ENCODE results near the gene INHA.
A peak's percentile ranks its signal among the peaks of the same experiment; 100 is the strongest.

Gene INHA

DNA sequence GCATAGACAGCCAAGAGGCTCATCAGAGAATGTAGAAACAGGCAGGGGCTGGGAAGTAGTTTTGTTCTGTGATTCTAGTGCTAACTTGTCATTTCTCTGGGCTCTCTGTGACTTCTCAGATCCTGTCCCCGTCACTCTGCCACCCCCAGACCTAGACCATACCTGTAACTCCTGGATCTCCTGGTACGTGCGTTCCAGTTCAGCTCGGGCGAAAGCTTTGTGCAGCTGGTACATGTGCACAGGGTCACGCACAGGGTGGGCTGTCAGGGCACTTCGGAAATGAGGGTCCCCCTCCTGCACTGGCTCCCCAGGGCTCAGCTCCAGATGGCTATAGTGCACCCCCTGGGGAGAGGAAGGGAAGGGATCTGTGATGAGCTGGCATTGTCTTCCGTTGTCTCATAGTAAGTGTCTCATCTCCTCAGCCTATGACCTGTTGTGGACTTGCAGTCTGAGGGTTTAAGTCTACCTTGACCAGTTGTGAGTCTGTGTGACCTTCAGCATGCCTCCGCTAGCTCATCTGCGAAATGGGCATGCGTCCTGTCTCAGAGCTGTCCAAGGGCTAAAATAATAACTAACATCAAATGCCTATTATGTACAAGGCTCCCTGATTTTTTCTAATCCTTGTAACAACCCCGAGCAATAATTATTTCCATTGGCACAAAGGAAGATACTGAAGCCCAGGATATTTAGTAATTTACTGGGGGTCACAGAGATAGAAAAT lies 31.2 kb upstream of the INHA start:
- no peak for DNase-seq (ENCODE audit: low spot score)

- DNase-seq (ENCODE audit: low spot score), result peak; percentile 85
These were observed 30.4 kb upstream of the INHA start for GRCh38 chr2:219541611-219542180.

DNA sequence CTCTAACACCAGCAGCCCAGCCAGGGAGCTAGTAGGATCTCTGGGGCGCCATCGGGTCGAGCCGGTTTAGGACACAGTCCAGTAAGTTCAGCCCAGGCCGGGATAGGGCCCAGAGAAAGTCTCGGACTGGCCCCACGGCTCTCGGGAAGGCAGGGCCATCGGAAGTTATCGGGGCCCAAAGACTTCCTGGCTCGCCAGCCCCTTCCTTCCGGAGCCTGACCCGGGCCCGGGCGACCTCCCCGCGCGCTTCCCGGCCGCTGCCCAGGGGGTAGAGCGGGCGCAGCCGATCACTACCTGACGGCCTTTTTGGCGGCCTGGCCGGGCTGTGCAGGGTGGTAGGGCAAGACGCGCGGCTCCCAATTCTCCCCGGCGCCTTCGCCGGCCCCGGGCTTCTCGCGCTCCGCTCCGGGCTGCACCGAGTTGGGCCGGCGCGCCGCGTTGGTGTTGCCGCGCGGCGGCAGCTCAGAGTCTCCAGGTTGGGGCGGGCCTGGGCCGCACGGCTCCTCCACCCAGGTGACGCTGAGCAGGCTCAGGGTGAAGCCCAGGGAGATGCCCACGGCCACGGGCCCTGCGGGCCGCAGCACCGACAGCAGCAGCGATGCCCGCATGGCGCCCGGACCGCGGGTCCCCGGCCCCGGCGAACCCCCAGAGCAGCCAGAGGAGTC lies 29.0 kb upstream of the INHA start:
- DNase-seq (ENCODE audit: low spot score), result peak; percentile 53

DNA sequence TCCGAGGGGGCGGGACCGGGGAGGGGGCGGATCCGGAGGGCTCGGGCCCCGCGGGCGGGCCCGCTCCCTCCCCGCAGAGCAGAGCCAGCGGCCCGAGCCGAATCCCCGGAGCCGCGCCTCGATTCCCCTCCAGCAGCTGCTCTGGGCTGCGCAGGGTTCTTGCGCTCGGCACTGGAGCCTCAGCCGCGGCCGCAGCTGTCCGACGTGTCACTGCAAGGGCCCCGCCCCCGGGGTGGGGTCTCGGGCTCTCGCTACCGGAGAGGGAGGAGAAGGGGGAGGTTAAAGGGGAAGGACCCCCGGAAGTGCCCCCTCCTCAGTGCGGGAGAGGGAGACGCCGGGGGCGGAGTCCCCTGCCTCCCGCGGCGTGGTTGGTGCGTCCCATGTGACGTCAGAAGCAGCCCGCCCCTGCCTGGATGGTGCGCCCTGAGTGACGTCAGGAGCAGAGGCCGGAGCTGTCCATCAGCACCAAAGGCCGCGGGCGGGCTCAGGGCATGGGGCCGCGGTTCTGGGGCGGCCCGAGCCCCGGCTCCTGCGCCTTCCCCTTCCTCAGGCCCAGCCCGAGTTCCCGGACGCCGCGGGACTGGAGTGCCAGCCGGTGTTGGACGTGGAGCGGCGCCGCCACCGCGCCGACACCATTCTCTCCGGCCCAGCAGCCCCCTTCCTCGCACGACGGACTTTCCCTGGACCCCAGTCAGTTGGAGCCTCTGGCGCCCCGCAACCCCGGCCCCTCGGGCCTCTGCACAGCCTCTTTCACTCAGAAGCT lies 28.3 kb upstream of the INHA start, which contains the start of the genes CHPF and TMEM198:
Gene CHPF, minus strand, starts transcription at position 214 of the 763 bp plus-strand sequence. CDS start 271 bp downstream, outside the sequence.
Gene TMEM198, plus strand, starts transcription at position 433 of the 763 bp plus-strand sequence. CDS start 700 bp downstream, outside the sequence.
- DNase-seq (ENCODE audit: low spot score), result peak; percentile 96

GRCh38 chr2:219544567-219544966 lies 27.5 kb upstream of the INHA start:
- no peak for DNase-seq (ENCODE audit: low spot score)

- no peak for DNase-seq (ENCODE audit: low spot score)
These were observed 26.7 kb upstream of the INHA start for GRCh38 chr2:219545295-219545942.

DNA sequence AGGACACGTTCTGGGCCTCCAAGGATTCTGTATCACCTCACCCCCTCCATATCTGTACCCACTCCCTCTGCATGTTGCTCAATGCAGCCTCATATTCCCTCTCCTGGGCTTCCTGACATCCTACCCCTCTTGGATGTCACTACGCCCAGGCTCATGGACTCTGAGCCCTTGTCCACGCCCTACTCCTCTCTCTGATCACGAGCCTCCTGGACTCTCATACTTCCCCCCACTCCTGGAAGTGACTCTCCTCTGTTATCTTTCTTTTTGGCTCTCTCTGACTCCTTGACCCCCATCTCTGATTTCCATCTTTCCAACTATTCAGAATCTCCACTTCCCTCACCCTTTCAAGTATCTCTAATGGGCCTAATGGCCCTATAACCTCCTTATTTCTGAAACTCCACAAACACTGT lies 26.2 kb upstream of the INHA start:
- no peak for DNase-seq (ENCODE audit: low spot score)

DNA sequence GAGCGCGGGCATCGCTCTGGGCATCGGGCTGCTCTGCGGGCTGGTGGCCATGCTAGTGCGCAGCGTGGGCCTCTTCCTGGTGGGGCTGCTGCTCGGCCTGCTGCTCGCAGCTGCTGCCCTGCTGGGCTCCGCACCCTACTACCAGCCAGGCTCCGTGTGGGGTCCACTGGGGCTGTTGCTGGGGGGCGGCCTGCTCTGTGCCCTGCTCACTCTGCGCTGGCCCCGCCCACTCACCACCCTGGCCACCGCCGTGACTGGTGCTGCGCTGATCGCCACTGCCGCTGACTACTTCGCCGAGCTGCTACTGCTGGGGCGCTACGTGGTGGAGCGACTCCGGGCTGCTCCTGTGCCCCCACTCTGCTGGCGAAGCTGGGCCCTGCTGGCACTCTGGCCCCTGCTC lies 24.5 kb upstream of the INHA start:
- no peak for DNase-seq (ENCODE audit: low spot score)

- no peak for DNase-seq (ENCODE audit: low spot score)
These were observed 23.1 kb upstream of the INHA start for GRCh38 chr2:219548990-219549389.

DNA sequence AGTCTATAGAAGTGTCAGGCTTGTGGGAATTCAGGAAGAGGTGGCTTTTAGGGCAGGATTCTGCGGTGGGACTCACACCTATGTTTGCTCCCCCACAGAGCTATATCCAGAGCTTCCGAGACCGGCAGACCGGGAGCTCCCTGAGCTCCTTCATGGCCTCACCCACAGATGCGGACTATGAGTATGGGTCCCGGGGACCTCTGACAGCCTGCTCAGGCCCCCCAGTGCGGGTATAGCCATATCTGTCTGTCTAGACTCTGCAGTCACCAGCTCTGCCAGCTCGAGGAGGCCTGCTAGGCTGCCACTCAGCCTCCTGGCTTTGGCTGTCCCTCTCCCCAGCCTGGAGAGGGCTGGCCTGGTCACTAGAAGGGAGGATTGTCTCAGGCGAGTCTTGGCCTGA lies 22.5 kb upstream of the INHA start:
- DNase-seq (ENCODE audit: low spot score), result no peak

DNA sequence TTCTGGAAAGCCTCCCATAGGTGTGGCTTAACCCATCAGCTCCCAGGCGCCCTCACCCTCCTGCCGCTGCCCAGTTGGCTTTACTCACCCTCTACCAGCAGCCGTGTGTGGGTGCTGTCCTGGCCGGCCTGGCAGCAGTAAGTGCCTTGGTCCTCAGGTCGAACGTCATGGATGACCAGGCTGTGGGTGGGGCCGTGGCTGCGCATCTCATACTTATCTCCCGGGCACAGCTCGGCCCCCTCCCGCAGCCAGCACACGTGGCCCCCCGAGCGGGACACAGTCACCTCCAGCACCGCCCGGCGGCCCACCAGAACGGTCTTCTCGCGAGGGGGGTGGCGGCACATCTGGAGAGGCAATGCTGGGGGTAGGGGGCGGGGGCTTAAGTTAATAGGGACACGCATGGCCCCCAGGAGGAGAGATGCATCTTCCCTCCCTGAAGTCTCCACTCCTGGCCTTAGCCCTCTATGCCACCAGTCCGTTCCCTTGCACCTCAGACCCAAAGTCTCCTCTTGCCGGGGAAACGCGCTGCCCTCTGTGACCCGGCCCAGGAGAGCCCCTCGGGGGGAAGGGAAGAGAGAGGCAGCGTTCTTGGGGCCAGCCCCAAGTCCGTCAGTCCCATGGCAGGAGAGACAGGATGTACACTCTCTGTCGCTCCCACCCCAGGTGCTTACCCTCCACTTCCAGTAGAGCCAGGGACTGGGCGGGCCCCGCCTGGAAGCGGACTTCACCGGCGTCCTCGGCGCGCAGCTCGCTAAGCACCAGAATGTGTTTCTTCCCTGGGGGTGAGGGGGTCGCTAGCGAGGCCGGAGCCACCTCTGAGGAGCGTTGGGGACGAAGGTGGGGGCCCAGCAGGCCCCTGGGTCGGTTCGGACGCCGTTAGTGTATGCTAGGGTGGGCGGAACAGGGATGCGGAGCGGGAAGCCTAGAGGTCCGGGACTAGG lies 20.4 kb upstream of the INHA start:
- no peak for DNase-seq (ENCODE audit: low spot score)

GRCh38 chr2:219552382-219553167 lies 19.5 kb upstream of the INHA start:
- peak; percentile 90 for DNase-seq (ENCODE audit: low spot score)

DNA sequence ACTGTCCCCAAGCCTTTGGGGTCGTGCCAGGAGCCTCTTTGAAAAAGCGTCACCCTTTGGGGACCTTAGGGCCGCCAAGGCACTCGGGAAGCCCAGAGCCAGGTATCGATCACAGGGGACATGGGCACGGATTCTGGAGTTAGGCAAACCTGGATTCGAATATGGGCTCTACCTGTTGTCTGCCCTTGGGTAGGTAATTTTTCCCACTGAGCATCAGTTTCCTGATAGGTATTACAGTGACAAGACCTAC lies 19.0 kb upstream of the INHA start:
- DNase-seq (ENCODE audit: low spot score), result no peak

DNA sequence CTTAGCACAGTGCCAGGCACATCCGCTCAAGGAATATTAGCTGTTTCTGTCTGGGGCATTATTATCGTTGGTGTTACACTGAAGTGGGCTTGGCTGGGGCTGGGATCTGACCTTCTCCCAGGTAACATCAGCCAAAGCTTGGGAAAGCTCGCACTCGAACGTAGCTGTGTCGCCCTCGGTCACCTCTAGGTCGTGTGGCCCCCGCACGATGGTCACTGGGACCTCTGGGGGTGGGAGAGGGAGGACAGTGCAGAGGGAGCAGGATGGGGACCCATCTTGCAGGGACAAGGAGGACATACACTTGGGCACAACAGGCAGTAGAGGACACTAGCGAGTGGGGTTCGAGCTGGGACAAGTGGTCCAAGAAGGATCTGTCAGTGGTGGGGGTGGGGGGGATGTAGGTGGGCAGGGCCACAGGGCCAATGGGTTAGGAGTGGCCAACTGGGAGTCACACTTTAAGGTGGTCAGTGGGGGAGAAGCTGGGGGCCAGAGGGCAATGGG lies 18.6 kb upstream of the INHA start:
- DNase-seq (ENCODE audit: low spot score), result no peak

DNA sequence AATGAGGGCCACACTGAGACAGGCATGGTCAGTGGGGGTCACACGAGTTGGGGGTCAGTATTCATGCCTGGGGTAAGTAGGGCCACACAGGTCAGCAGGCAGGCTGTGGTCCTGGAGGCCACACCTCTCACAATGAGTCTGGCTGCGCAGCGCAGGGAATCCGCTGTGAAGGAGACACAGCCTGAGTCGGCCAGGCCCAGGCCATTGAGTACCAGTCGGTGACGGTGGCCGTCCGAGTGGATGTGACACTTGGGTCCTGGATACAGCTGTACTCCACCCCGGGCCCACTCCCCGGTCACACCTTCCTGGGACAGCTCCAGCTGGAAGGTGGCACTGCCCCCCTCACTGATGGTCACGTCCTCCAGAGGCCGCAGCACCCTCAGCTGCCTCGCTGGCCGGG lies 17.8 kb upstream of the INHA start:
- DNase-seq (ENCODE audit: low spot score), result no peak

- no peak for DNase-seq (ENCODE audit: low spot score)
These were observed 16.2 kb upstream of the INHA start for GRCh38 chr2:219555956-219556355.

DNA sequence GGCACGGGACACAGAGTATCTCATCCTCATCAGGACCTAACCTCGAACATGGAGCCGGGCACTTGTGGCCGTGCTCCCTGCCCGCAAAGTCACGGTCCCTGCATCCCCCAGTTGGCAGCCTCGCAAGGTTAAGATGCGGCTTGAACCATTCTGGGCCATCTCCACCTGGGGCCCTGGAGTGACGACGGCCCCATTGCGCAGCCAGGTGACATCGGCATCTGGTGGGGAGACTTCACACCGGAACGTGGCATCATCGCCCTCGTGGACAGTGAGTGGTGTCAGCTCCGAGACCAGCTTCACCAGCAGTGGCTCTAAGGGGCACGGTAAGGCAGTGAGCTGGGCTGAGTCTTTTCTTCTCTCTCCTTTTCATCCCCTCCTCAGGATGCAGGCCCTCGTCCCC lies 15.7 kb upstream of the INHA start:
- DNase-seq (ENCODE audit: low spot score), result no peak

- no peak for DNase-seq (ENCODE audit: low spot score)
These were observed 14.8 kb upstream of the INHA start for GRCh38 chr2:219557320-219557719.

GRCh38 chr2:219557791-219558785 lies 14.0 kb upstream of the INHA start:
- no peak for DNase-seq (ENCODE audit: low spot score)
